Measurements from ENCODE around the gene EML6.

GRCh38 chr2:54981385-54981784 is 257.9 kb downstream of the EML6 start:
- TF ChIP-seq CTCF (IDR thresholded peaks at IDR 0.05; ENCODE audit: control extremely low read depth in 1 of 3, insufficient read depth in 1 of 3, low read depth in 1 of 3, low read length in 3 of 3): no peak
- no peak for TF ChIP-seq RNF2 (IDR thresholded peaks at IDR 0.05; ENCODE audit: borderline replicate concordance, low read depth, low read length, missing control alignments, poor library complexity, severe bottlenecking)
- no peak for TF ChIP-seq USF2 (IDR thresholded peaks at IDR 0.05; ENCODE audit: low read length)
- no peak for TF ChIP-seq KDM1A (IDR thresholded peaks at IDR 0.05; ENCODE audit: borderline replicate concordance, low read length)
- TF ChIP-seq EP300 (IDR thresholded peaks at IDR 0.05; ENCODE audit: borderline replicate concordance in 1 of 2, low read depth in 2 of 2, low read length in 2 of 2): no peak
- no peak for TF ChIP-seq SRF (IDR thresholded peaks at IDR 0.05; ENCODE audit: low read depth, low read length)
- no peak for TF ChIP-seq CBX8 (IDR thresholded peaks at IDR 0.05; ENCODE audit: borderline replicate concordance, low read depth, low read length)
- no peak for TF ChIP-seq POLR2AphosphoS5 (IDR thresholded peaks at IDR 0.05; ENCODE audit: low read depth, low read length)
- TF ChIP-seq CREB1 (IDR thresholded peaks at IDR 0.05): no peak
- no peak for TF ChIP-seq ZNF274 (IDR thresholded peaks at IDR 0.05; ENCODE audit: borderline replicate concordance, extremely low read depth, low read length)
- no peak for TF ChIP-seq HDAC6 (IDR thresholded peaks at IDR 0.05; ENCODE audit: low read depth, low read length)
- TF ChIP-seq EZH2 (IDR thresholded peaks at IDR 0.05; ENCODE audit: low read depth, low read length, severe bottlenecking): no peak
- TF ChIP-seq POLR2A (IDR thresholded peaks at IDR 0.05; ENCODE audit: control extremely low read depth in 1 of 2, low read depth in 2 of 2, low read length in 2 of 2): no peak
